Heart left ventricle (tissue), 13 donors: ENCODE measurements around the gene ABCC3.

Experiments used
- POLR2A ChIP-seq, 2 donors: fragments of 450-650 bp; IDR thresholded peaks; one replicate each; pipeline ENCODE4 v1.6.1; 2017; ENCODE audit warnings: antibody characterized with exemption in 2 of 2, mild to moderate bottlenecking in 2 of 2, moderate library complexity in 2 of 2
- TF ChIP-seq, protein P1 (sequence below), 12 donors: fragments of 200-600 bp; sonication (generic) in 4 of 12; IDR thresholded peaks; one replicate each; pipeline versions ENCODE4 v1.5.0 to v1.8.0; 2018 to 2022; ENCODE audit warnings: antibody characterized with exemption in 12 of 12, mild to moderate bottlenecking in 5 of 12
- donor health status: ischemic (EF 13 %, LVEDD 7.1; RV severe dilation, severe dysfunction).
- donor health status: DM: no; HTN: yes; CAD: no.
- donor health status: DM: no; HTN: no; CAD: no.
- donor health status: ischemic (EF 25% LVEDD 6.9; RV normal size, moderate dysfunction).
- donor health status: ischemic (EF 25% LVEDD 5.7; RV mildly dilated, moderate dysfunction).
- donor health status: ischemic (EF 35%, LVEDD 5.7; RV mildly dilated, moderate dysfunction).
- donor health status: nonischemic (EF 11% LVEDD 7.7; RV severe dilation, severe dysfunction).
- donor health status: DM: yes; HTN: yes; CAD: no.
- donor health status: PGD.
- donor health status: ischemic (EF 29% LVEDD 5.4; RV normal size, mild dysfunction).
- donor health status: nonischemic (EF 23%, LVEDD 6.1; RV moderate dilation, normal function).

DNA sequence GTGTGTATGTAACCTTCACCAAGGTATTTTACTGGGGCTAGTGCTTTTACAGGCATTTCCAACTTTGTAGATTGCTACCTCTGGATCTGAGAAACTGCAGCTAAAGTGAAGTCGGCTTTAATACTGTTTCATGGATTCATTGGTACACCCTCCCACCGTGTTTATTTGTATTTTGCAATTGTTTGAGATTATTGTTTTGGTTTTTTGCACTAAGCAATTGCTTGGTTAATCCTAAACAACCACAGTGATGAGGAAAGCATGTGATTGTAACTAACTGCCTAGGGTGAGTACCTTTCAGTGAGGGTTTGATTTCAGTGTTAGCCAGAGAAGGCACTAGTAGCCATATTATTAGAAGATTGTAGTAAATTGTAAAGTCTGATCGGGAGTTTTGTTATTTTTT is 88.1 kb downstream of the ABCC3 start:
- TF ChIP-seq, protein P1, sequence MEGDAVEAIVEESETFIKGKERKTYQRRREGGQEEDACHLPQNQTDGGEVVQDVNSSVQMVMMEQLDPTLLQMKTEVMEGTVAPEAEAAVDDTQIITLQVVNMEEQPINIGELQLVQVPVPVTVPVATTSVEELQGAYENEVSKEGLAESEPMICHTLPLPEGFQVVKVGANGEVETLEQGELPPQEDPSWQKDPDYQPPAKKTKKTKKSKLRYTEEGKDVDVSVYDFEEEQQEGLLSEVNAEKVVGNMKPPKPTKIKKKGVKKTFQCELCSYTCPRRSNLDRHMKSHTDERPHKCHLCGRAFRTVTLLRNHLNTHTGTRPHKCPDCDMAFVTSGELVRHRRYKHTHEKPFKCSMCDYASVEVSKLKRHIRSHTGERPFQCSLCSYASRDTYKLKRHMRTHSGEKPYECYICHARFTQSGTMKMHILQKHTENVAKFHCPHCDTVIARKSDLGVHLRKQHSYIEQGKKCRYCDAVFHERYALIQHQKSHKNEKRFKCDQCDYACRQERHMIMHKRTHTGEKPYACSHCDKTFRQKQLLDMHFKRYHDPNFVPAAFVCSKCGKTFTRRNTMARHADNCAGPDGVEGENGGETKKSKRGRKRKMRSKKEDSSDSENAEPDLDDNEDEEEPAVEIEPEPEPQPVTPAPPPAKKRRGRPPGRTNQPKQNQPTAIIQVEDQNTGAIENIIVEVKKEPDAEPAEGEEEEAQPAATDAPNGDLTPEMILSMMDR (IDR thresholded peaks at IDR 0.05) = no peak
- TF ChIP-seq POLR2A (IDR thresholded peaks at IDR 0.05) = no peak
